KMS-11 (cell line): Measurements from ENCODE around the gene PDCD1.
"Not testable (repeated sequence)": the region's sequence is repeated elsewhere in the genome, so short reads cannot be mapped to it uniquely, and the experiment has no call there.

ENCODE experiments used
- H2AFZ ChIP-seq: fragments of 200-600 bp; sonication (generic); 2 replicates; pipeline ENCODE4 v1.6.1; 2016; ENCODE audit warnings: antibody characterized with exemption, mixed run types, low read depth
- H3K27ac ChIP-seq: fragments of 200-600 bp; sonication (generic); 2 replicates; pipeline ENCODE4 v1.6.1; 2016; ENCODE audit warnings: mild to moderate bottlenecking, mixed run types
- H3K27me3 ChIP-seq: fragments of 200-600 bp; sonication (generic); 2 replicates; pipeline ENCODE4 v1.6.1; 2017; ENCODE audit warnings: mild to moderate bottlenecking, low read depth, mixed run types, moderate library complexity; ENCODE audit not compliant: insufficient read depth
- H3K36me3 ChIP-seq: fragments of 200-600 bp; sonication (generic); 2 replicates; pipeline ENCODE4 v1.6.1; 2017; ENCODE audit warnings: mild to moderate bottlenecking, mixed run types; ENCODE audit not compliant: insufficient read depth
- H3K4me1 ChIP-seq: fragments of 200-600 bp; sonication (generic); 2 replicates; pipeline ENCODE4 v1.6.1; 2016; ENCODE audit warnings: mild to moderate bottlenecking, low read depth, mixed run types; ENCODE audit not compliant: poor library complexity, severe bottlenecking
- H3K4me2 ChIP-seq: fragments of 200-600 bp; sonication (generic); 2 replicates; pipeline ENCODE4 v1.7.0; 2016; ENCODE audit warnings: mild to moderate bottlenecking, mixed run types
- H3K4me3 ChIP-seq: fragments of 200-600 bp; sonication (generic); IDR thresholded peaks from 2 replicates; pipeline ENCODE4 v1.6.1; 2017; ENCODE audit warnings: low read depth, low read length, mixed read lengths; ENCODE audit not compliant: insufficient read depth
- H3K79me2 ChIP-seq: fragments of 200-600 bp; sonication (generic); 2 replicates; pipeline ENCODE4 v1.6.1; 2016; ENCODE audit warnings: low read depth, mixed run types; ENCODE audit not compliant: insufficient read depth
- H3K9ac ChIP-seq: fragments of 200-600 bp; sonication (generic); 2 replicates; pipeline ENCODE4 v1.6.1; 2016; ENCODE audit warnings: mild to moderate bottlenecking, mixed run types
- H4K20me1 ChIP-seq: fragments of 200-600 bp; sonication (generic); 2 replicates; pipeline ENCODE4 v1.6.1; 2016; ENCODE audit warnings: mild to moderate bottlenecking, mixed run types; ENCODE audit not compliant: insufficient read depth
- CTCF ChIP-seq: fragments of 200-600 bp; sonication (generic); conservative IDR thresholded peaks from 2 replicates; pipeline ENCODE4 v1.6.1; 2017; ENCODE audit warnings: low read depth, mild to moderate bottlenecking, antibody characterized with exemption, low read length, moderate library complexity, mixed read lengths

PDCD1 gene

GRCh38 chr2:241810307-241811200 is 48.1 kb downstream of the PDCD1 start:
- no peaks in the 10 kb centered on the region for H4K20me1 ChIP-seq
- H2AFZ ChIP-seq = no peak overlapping the region
- no peak overlapping the region for H3K4me3 ChIP-seq
- no peaks in the 10 kb centered on the region for H3K4me1 ChIP-seq
- TF ChIP-seq CTCF = no peak
- H3K36me3 ChIP-seq = no peaks in the 10 kb centered on the region
- H3K4me2 ChIP-seq = no peak overlapping the region
- H3K79me2 ChIP-seq = no peaks in the 10 kb centered on the region
- peaks cover 39% of the 10 kb centered on the region for H3K27me3 ChIP-seq
- no peak overlapping the region for H3K9ac ChIP-seq
- no peak overlapping the region for H3K27ac ChIP-seq

- no peak for TF ChIP-seq CTCF
- no peak overlapping the region for H3K4me2 ChIP-seq
- no peak overlapping the region for H3K9ac ChIP-seq
- no peaks in the 10 kb centered on the region for H3K36me3 ChIP-seq
- H2AFZ ChIP-seq = no peak overlapping the region
- peaks cover 34% of the 10 kb centered on the region for H3K27me3 ChIP-seq
- H4K20me1 ChIP-seq = no peaks in the 10 kb centered on the region
- H3K27ac ChIP-seq = no peak overlapping the region
- H3K4me3 ChIP-seq = no peak overlapping the region
- H3K79me2 ChIP-seq = no peaks in the 10 kb centered on the region
- H3K4me1 ChIP-seq = no peaks in the 10 kb centered on the region
Observed at GRCh38 chr2:241809383-241810306, 49.0 kb downstream of the PDCD1 start.

DNA sequence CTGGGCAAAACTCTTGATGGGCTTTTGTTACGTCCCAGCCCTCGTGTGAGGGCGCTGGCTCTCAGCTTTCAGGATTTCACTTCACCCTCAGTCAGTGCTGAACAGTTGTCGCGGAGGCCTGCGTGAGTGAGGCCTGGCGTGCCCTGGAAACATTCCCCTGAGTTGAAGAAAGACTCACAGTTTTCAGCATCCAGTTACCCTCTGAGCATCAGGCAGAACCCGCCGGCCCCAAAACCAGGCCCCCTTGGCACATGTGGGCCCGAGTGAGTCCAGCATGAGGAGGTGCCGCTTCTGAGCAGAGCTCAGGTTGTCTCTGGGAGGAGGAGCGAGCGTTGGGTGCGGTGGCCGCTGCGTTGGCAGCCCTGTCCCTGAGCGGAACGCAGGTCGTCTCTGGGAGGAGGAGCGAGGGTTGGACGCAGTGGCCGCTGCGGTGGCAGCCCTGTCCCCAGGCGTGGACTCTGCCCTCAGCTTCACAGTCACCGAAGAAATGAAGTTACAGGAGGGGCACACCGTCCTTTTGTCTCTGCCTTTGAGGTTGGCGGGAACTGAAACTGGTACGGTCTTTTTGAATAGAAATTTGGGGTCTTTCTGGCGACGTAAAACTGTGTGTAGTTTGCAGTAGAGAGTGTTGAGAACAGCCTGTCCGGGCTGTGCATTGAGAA is 49.8 kb downstream of the PDCD1 start, which contains the start of gene NEU4:
Gene NEU4 (plus strand): TSS at position 473 of the 662 bp plus-strand sequence. CDS start 5,292 bp downstream, outside the sequence.
- H3K27me3 ChIP-seq = peaks cover 34% of the 10 kb centered on the region
- H3K4me3 ChIP-seq = no peak within 1 kb of the TSS
- no peak within 1 kb of the TSS for H3K9ac ChIP-seq
- H3K4me2 ChIP-seq = no peak within 1 kb of the TSS
- no peak for TF ChIP-seq CTCF
- H3K79me2 ChIP-seq = no peaks in the 10 kb centered on the region
- H3K36me3 ChIP-seq = no peaks in the 10 kb centered on the region
- no peak within 1 kb of the TSS for H3K27ac ChIP-seq
- H2AFZ ChIP-seq = no peak within 1 kb of the TSS
- no peaks in the 10 kb centered on the region for H4K20me1 ChIP-seq
- no peaks in the 10 kb centered on the region for H3K4me1 ChIP-seq

DNA sequence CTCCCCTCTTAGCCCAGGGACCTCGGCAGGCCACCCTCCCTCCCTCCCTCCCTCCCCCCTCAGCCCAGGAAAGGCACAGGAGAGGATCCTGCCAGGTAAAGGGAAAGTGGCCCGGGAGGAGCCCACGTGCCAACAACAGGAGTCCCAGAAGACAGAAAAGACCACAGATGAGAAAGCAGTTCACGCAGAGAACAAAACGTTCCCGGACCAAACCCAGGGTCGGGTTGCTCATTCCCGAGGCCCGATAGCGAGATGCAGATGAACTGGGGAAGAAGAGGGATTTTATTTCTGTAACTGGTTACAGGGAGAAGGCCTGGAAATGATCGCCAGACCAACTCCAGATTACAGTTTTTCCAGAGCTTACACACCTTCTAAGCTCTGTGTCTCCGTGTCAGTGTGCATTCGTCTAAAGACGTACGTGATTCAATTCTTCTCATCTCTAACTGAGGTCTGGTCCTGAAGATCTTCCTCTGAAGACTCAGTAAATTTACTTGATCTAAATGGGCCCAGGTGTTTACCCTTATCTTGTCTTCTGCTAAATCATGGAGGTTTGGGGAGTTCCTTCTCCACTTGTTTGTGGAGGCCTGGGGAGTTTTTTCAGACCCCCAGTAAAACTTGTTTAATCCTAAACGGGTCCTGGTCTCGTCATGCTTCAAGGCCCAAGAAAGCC is 50.5 kb downstream of the PDCD1 start:
- Histone ChIP-seq H3K4me2 (no peak overlapping the region), H3K9ac (no peak overlapping the region), H3K27me3 (peaks cover 33% of the 10 kb centered on the region), H3K79me2 (no peaks in the 10 kb centered on the region), H3K4me1 (no peaks in the 10 kb centered on the region), H3K27ac (no peak overlapping the region), H3K4me3 (no peak overlapping the region), H3K36me3 (no peaks in the 10 kb centered on the region), H4K20me1 (no peaks in the 10 kb centered on the region), H2AFZ (no peak overlapping the region)
- TF ChIP-seq CTCF = no peak

GRCh38 chr2:241806217-241806616 is 52.5 kb downstream of the PDCD1 start:
- not testable (repeated sequence) for H3K36me3 ChIP-seq, H3K4me2 ChIP-seq, H3K4me1 ChIP-seq, H3K9ac ChIP-seq, H3K79me2 ChIP-seq, H3K4me3 ChIP-seq, H3K27ac ChIP-seq, H4K20me1 ChIP-seq, H2AFZ ChIP-seq
- peaks cover 22% of the 10 kb centered on the region; the same call in 1 of the 2 replicates for H3K27me3 ChIP-seq
